Measurements from ENCODE around the gene PDE4B. TPM values are rescaled to one million over a fixed set of nuclear protein-coding genes. Genes with fewer than 3 reads are reported as not detected.

Gene PDE4B
- total and polyA plus RNA-seq, 2 of the 13 experiments (the other 11 are each of a cell fraction or from before 2014, with no cell fraction given) = not detected

GRCh38 chr1:66276218-66276617 is 483.5 kb downstream of the PDE4B start (continued):
- TF ChIP-seq ZNF407 (CRISPR knock-in tag; IDR thresholded peaks at IDR 0.05; ENCODE audit: not compliant biosample characterization) (no peak), THYN1 (CRISPR knock-in tag; IDR thresholded peaks at IDR 0.05; ENCODE audit: borderline replicate concordance, low read depth) (no peak), ZBTB2 (CRISPR knock-in tag; IDR thresholded peaks at IDR 0.05; ENCODE audit: low read depth) (no peak), ZNF749 (CRISPR knock-in tag; IDR thresholded peaks at IDR 0.05; ENCODE audit: borderline replicate concordance) (no peak), SALL1 (CRISPR knock-in tag; IDR thresholded peaks at IDR 0.05) (no peak), NFE2L2 (IDR thresholded peaks at IDR 0.05; ENCODE audit: low read length) (no peak), MIXL1 (CRISPR knock-in tag; IDR thresholded peaks at IDR 0.05) (no peak), RBFOX2 (IDR thresholded peaks at IDR 0.05; ENCODE audit: low read depth, low read length) (no peak), ZZZ3 (CRISPR knock-in tag; IDR thresholded peaks at IDR 0.05; ENCODE audit: borderline replicate concordance) (no peak)

Data from HepG2 (cell line).